Rectal smooth muscle tissue (tissue), 1 donor: ENCODE results near the gene TDRKH.
A peak's percentile ranks its signal among the peaks of the same experiment; 100 is the strongest.
"Not testable (repeated sequence)": the region's sequence is repeated elsewhere in the genome, so short reads cannot be mapped to it uniquely, and the experiment has no call there.

Source experiments
- H3K27ac ChIP-seq: one replicate; pipeline ENCODE4 v1.7.0; 2013; ENCODE audit warnings: low read depth, low read length, inconsistent platforms
- H3K27me3 ChIP-seq: one replicate; pipeline ENCODE4 v1.7.0; 2013; ENCODE audit warnings: low read length; ENCODE audit not compliant: control insufficient read depth, insufficient read depth
- H3K36me3 ChIP-seq: one replicate; pipeline ENCODE4 v1.7.0; 2013; ENCODE audit warnings: low read length; ENCODE audit not compliant: control insufficient read depth, insufficient read depth
- H3K4me1 ChIP-seq: one replicate; pipeline ENCODE4 v1.7.0; 2013; ENCODE audit warnings: low read length; ENCODE audit not compliant: control insufficient read depth, insufficient read depth
- H3K4me3 ChIP-seq: one replicate; pipeline ENCODE4 v1.7.0; 2013; ENCODE audit warnings: low read length
- H3K9ac ChIP-seq: one replicate; pipeline ENCODE4 v1.7.0; 2013; ENCODE audit warnings: low read length

TDRKH gene

DNA sequence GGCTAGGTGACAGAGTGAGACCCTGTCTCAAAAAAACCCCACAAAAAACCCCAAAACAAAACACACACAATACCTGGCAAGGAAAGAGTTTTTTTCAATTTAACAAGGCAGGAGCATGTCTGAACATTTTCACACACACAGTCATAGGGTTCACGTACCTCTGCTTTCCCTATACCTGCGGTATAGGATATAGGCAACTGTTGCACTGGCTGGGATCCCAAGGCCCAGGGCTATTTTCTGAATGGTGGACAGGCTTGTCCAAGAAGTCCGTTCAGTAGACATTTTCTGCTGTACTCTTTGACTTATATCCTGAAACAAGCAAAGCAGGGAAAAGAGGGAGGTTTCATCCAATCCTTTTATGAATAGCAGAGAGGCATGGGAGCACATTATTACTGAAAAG is 7.6 kb downstream of the TDRKH start:
- Histone ChIP-seq H3K9ac (no peak overlapping the region), H3K4me3 (no peak overlapping the region), H3K36me3 (peaks cover 5% of the 10 kb centered on the region), H3K27ac (no peak overlapping the region), H3K27me3 (no peaks in the 10 kb centered on the region), H3K4me1 (no peaks in the 10 kb centered on the region)

DNA sequence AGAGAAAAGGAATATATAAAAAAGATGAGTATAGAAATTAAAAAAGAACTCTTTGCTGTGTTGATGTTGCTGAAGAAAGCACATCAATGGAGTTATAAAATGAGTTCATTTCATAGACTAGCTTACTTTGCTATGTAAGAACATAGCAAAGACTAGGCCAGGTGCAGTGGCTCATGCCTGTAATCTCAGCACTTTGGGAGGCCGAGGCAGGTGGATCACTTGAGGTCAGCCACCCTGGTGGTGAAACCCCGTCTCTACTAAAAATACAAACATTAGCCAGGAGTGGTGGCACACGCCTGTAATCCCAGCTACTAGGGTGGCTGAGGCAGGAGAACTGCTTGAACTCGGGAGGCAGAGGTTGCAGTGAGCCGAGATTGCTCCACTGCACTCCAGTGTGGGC is 8.3 kb downstream of the TDRKH start:
- H3K27me3 ChIP-seq, H3K9ac ChIP-seq, H3K27ac ChIP-seq, H3K4me3 ChIP-seq, H3K4me1 ChIP-seq, H3K36me3 ChIP-seq: not testable (repeated sequence)

DNA sequence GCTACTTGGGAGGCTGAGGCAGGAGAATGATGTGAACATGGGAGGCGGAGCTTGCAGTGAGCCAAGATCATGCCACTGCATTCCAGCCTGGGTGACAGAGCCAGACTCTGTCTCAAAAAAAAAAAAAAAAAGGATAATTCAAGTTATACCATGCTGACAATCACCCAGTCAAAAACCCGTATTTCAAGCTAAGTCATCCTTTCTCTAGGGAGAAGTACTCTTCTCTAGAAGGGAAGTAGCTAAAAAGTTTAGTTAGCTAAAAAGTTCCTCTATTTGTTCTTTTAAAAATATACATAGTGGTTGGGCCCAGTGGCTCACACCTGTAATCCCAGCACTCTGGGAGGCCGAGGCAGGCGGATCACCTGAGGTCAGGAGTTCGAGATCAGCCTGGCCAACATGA is 9.6 kb downstream of the TDRKH start:
- H3K27me3 ChIP-seq, H3K4me1 ChIP-seq, H3K4me3 ChIP-seq, H3K27ac ChIP-seq, H3K36me3 ChIP-seq, H3K9ac ChIP-seq: not testable (repeated sequence)

DNA sequence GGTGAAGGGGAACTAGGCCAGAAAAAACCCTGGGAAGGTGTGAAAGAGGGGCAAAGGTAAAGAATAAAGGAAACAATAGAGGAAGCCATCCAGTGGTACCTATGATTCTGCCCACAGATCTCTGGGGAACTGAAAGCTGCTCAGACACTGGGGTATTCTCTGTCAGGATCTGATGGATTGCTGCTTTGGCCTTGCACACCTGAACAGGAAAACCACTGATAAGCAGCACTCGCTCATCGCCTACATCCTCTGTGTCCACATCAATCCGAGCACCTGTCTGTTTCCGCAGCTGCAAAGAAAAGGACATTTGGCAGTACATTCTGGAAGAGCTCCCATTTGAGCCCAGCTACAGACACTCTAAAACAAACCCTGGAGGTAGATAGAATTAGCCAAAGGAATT is 10.4 kb downstream of the TDRKH start:
- Histone ChIP-seq H3K27me3 (no peaks in the 10 kb centered on the region), H3K4me1 (no peaks in the 10 kb centered on the region), H3K4me3 (no peak overlapping the region), H3K9ac (no peak overlapping the region), H3K36me3 (peaks cover 5% of the 10 kb centered on the region), H3K27ac (no peak overlapping the region)

DNA sequence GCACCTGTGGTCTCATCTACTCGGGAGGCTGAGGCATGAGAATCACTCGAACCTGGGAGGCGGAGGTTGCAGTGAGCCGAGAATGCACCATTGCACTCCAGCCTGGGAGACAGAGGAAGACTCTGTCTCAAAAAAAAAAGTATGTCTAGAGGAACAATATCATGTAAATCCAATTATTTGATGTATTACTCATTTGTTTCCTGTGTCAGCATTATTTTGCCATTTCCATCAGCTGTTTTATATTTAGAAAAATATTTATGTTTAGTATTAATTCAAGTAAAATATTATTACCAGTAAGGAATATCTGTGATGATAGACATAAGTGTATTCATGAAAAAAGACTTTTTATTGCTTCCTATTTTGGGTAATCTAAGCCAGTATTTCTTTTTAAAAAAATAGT is 13.0 kb downstream of the TDRKH start:
- Histone ChIP-seq H3K9ac (no peak overlapping the region), H3K4me3 (no peak overlapping the region), H3K27me3 (no peaks in the 10 kb centered on the region), H3K27ac (no peak overlapping the region), H3K4me1 (no peaks in the 10 kb centered on the region), H3K36me3 (peaks cover 5% of the 10 kb centered on the region)

DNA sequence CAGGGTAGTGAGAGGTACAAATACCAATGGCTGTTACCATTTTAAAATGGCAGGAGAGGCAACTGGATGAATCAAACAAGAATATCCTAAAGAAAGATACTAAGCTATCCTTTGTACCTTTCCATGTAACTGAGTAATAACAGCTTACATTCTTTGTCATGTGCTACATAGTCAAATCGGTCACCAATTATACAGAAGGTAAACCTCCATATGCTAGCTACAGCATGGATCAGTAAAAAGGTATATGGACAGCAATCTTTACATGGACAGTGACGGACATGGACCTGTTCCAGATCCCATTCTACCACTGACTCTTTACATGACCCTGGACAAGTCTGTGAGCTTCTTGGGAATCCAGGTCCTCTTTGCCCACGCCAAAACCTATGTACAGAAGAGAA is 13.6 kb downstream of the TDRKH start:
- no peak overlapping the region for H3K4me3 ChIP-seq
- H3K27ac ChIP-seq = no peak overlapping the region
- peaks cover 5% of the 10 kb centered on the region for H3K36me3 ChIP-seq
- no peaks in the 10 kb centered on the region for H3K27me3 ChIP-seq
- H3K4me1 ChIP-seq = no peaks in the 10 kb centered on the region
- no peak overlapping the region for H3K9ac ChIP-seq

DNA sequence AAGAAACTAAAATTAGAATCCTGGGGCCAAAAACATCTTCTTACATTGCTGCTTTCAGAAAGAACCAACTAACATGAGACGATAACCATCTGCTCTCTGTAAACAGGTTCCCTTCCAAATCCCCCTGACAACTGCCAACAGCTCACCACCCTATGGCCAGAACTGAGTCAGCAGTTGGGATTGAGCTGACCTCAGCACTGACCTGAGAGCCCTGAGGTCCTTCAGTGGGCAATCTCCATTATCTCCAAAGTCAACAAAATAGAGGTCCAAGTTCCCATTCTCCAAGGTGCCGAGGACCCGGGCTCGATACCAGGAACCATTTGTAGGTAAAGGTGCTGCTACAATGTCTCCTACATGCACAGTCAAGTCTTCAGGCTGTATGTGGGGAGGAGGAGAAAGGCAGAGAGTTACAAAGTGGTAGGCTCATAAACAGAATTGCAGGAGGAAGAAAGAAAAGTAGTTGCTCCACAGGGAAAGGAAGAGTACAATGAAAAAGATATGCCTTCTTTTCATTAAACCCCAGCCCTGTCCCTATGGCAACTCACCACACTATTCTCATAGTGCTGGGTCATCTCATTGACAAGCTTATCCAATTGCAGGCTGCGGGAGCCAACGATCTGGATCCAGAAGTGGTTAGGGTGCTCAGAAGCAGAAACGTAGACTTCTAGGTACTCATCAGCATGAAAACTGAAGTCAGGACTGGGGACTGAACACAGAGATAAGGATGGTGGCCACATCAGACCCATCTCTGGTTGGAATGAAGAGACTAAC is 14.2 kb downstream of the TDRKH start:
- H3K27ac ChIP-seq = no peak overlapping the region
- H3K27me3 ChIP-seq = no peaks in the 10 kb centered on the region
- no peak overlapping the region for H3K9ac ChIP-seq
- peaks cover 5% of the 10 kb centered on the region for H3K36me3 ChIP-seq
- no peaks in the 10 kb centered on the region for H3K4me1 ChIP-seq
- H3K4me3 ChIP-seq = no peak overlapping the region

DNA sequence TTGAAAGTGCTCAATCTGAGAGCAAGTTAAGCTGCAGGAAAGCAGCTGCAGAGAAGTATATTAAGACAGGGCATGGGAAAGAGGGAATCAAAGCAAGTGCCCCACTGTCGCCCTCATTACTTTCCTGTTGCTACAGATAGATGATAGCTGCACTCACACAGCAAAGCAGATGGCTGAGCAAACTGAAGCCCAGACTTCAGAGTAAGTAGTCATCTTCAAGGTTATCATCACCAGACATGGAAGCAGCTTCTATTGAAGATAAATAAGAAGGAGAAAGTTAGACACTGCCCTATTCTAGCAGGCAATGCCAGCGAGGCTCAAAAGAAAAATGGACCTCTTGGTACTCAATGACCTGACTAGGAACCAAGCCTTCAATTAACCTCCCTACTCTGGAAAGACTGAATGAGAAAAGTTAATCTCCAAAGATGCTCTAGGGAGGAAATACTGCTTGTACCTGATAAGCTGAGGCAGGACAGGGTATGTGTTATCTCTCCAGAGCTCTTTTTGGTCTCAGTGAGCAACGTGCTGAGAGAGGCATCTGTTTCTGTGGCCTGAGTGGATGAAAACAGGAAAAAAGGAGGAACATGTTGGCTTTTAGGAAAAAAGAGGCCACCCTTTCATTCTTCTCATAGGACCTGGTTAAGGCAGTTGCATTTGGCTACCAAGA is 15.9 kb downstream of the TDRKH start:
- Histone ChIP-seq H3K36me3 (peaks cover 5% of the 10 kb centered on the region), H3K27me3 (no peaks in the 10 kb centered on the region), H3K4me1 (no peaks in the 10 kb centered on the region), H3K9ac (no peak overlapping the region), H3K27ac (no peak overlapping the region), H3K4me3 (no peak overlapping the region)

DNA sequence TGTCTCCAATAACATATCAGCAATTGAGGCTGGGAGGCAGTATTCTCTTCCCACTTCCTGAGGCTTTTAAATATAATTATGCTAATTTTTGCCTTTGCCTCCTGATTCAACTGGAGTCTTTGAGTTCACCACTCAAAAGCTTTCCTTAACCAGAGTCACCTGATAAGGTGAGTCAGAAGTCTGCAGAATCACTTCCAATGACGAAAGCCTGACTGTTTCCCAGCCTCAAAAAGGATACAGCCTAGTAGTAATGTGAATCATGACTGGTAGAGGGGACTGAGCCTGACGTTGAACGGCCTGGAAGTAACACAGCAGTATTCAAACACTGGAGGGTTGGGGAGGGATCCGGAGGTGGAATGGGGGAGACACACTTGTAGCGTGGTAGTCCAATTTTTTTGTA is 16.6 kb downstream of the TDRKH start:
- Histone ChIP-seq H3K27me3 (no peaks in the 10 kb centered on the region), H3K36me3 (peaks cover 5% of the 10 kb centered on the region), H3K27ac (no peak overlapping the region), H3K4me3 (no peak overlapping the region), H3K9ac (no peak overlapping the region), H3K4me1 (no peaks in the 10 kb centered on the region)

DNA sequence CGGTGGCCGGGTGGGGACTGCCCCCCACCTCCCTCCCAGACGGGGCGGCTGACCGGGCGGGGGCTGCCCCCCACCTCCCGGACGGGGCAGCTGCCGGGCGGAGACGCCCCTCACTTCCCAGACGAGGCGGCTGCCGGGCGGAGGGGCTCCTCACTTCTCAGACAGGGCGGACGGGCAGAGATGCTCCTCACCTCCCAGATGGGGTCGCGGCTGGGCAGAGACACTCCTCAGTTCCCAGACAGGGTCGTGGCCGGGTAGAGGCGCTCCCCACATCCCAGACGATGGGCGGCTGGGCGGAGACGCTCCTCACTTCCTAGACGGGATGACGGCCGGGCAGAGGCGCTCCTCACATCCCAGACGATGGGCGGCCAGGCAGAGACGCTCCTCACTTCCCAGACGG is 21.0 kb downstream of the TDRKH start:
- H3K27me3 ChIP-seq, H3K4me3 ChIP-seq, H3K27ac ChIP-seq, H3K4me1 ChIP-seq, H3K9ac ChIP-seq, H3K36me3 ChIP-seq: not testable (repeated sequence)

DNA sequence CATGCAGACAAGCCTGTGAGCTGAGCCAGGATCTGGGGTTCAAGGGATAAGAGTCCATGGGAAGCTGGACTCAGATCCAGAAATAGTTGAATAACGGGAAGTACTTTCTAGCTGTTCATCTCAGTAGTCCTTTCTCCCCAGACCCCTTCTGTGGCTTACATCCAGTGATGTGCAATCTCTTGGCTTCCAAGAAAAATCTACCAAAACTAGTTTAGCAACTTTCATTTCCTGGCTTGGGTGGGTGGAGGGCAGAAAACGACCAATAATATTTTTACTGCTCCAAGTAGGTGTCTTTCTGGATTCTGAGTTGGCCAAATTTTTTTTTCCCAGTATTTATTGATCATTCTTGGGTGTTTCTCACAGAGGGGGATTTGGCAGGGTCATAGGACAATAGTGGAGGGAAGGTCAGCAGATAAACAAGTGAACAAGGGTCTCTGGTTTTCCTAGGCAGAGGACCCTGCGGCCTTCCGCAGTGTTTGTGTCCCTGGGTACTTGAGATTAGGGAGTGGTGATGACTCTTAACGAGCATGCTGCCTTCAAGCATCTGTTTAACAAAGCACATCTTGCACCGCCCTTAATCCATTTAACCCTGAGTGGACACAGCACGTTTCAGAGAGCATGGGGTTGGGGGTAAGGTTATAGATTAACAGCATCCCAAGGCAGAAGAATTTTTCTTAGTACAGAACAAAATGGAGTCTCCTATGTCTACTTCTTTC is 21.8 kb downstream of the TDRKH start:
- H3K4me3 ChIP-seq, H3K27ac ChIP-seq, H3K36me3 ChIP-seq: not testable (repeated sequence)

DNA sequence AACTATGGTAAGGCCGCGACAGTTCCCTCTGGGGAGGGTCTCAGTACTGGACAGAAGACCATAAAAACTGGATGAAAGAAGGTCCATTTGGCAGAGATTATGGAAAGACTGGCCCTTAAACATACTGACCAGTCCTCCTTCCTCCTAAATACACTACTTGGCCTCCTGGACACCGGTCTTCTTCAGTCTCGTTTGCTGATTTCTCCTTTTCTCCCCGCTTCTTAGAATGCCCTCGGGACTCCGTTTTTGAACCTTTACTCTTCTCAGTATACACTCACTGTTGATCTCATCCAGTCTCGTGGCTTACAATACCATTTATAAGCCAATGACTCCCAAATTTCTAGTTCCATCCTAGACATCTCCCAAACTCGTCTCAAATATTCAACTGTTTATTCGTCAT is 26.3 kb downstream of the TDRKH start:
- H3K4me3 ChIP-seq = peak overlapping the region; percentile 89

More for the DNA sequence above, 21.8 kb downstream of the TDRKH start:
- H3K27me3 ChIP-seq, H3K4me1 ChIP-seq, H3K9ac ChIP-seq: not testable (repeated sequence)

More for the DNA sequence above, 26.3 kb downstream of the TDRKH start:
- Histone ChIP-seq H3K36me3 (peaks cover 14% of the 10 kb centered on the region), H3K4me1 (peaks cover 5% of the 10 kb centered on the region), H3K9ac (peak overlapping the region; percentile 82), H3K27me3 (no peaks in the 10 kb centered on the region), H3K27ac (peak overlapping the region; percentile 89)
